Posterior cingulate gyrus (tissue), 11 donors: ENCODE results near the gene ZNF547.
"Not testable (repeated sequence)": the region's sequence is repeated elsewhere in the genome, so short reads cannot be mapped to it uniquely, and the experiment has no call there.

Experiments used
- DNase-seq, 10 donors: peaks; one replicate each; pipeline versions ENCODE4 v3.0.0 to v3.0.0-alpha.2; 2020 to 2021; ENCODE audit warnings: mixed read lengths in 3 of 10
- intact Hi-C: fragments of 100-400 bp; cut with DNase I; formaldehyde crosslinking; loops from one replicate; pipeline ENCODE4 v1.15.1; 2023

The ZNF547 gene

GRCh38 chr19:57363688-57364181 is 384 bp downstream of the ZNF547 start:
- intact Hi-C loops: no loop called here
- DNase-seq: peak in 1 of 10 donors; percentile 3

- intact Hi-C loops: no loop called here
- no peak for DNase-seq
Observed at GRCh38 chr19:57366776-57367175, 3.4 kb downstream of the ZNF547 start.

- intact Hi-C loops: no loop called here
- DNase-seq: no peak
Observed at GRCh38 chr19:57374179-57374578, 10.8 kb downstream of the ZNF547 start.

GRCh38 chr19:57374647-57375046 is 11.3 kb downstream of the ZNF547 start:
- intact Hi-C loops, DNase-seq: not testable (repeated sequence)

GRCh38 chr19:57376151-57376550 is 12.8 kb downstream of the ZNF547 start:
- intact Hi-C loops: no loop called here
- DNase-seq: no peak

- intact Hi-C loops: no loop called here
- no peak for DNase-seq
Observed at GRCh38 chr19:57377498-57378146, 14.3 kb downstream of the ZNF547 start.

GRCh38 chr19:57380923-57381322 is 17.6 kb downstream of the ZNF547 start:
- intact Hi-C loops: no loop called here
- DNase-seq: no peak

GRCh38 chr19:57382806-57383488 is 19.6 kb downstream of the ZNF547 start:
- intact Hi-C loops: no loop called here

GRCh38 chr19:57389194-57389729 is 25.9 kb downstream of the ZNF547 start:
- no peak for DNase-seq
- intact Hi-C loops: no loop called here

More at GRCh38 chr19:57382806-57383488, 19.6 kb downstream of the ZNF547 start:
- DNase-seq: no peak

GRCh38 chr19:57389730-57390598 is 26.6 kb downstream of the ZNF547 start, which contains the start of gene ZNF548:
TSS of gene ZNF548 (plus strand) at chr19:57389854. CDS start at chr19:57390100, 246 bp downstream.
- peak; percentile 94 to 100 (median 98) for DNase-seq
- intact Hi-C loops: loop anchor here (2.0 kb wide), 1 partner anchor 21 kb away; the partner anchor contains the start of gene ZNF17

- intact Hi-C loops: no loop called here
- peak in 1 of 10 donors; percentile 62 for DNase-seq
Observed at GRCh38 chr19:57395710-57396109, 32.4 kb downstream of the ZNF547 start.

- no peak for DNase-seq
- intact Hi-C loops: no loop called here
Observed at GRCh38 chr19:57398868-57399267, 35.5 kb downstream of the ZNF547 start.

- DNase-seq: peak in 1 of 10 donors; percentile 55
- intact Hi-C loops: no loop called here
Observed at GRCh38 chr19:57403737-57404563, 40.6 kb downstream of the ZNF547 start.

GRCh38 chr19:57406516-57407123 is 43.3 kb downstream of the ZNF547 start:
- intact Hi-C loops: no loop called here
- DNase-seq: peak in 8 of 10 donors; percentile 25 to 90 (median 45)

- DNase-seq: peak; percentile 89 to 99 (median 96)
- intact Hi-C loops: loop anchor here (2.0 kb wide), 2 partner anchors 20 to 76 kb away; partner anchors contain the start of gene ZNF419
Observed at GRCh38 chr19:57410877-57411671, 47.7 kb downstream of the ZNF547 start, which contains the start of gene ZNF17. TSS of gene ZNF17 (plus strand) at chr19:57411161. CDS start at chr19:57413616, 2,455 bp downstream.

- intact Hi-C loops: no loop called here
- DNase-seq: peak in 1 of 10 donors; percentile 43
Observed at GRCh38 chr19:57419439-57419838, 56.1 kb downstream of the ZNF547 start.

- intact Hi-C loops: no loop called here
- no peak for DNase-seq
Observed at GRCh38 chr19:57421037-57421436, 57.7 kb downstream of the ZNF547 start.
